ENCODE data around the gene LGR6. TPM values are rescaled to one million over a fixed set of nuclear protein-coding genes. Genes with fewer than 3 reads are reported as not detected.
A peak's percentile ranks its signal among the peaks of the same experiment; 100 is the strongest.
"Not testable (repeated sequence)": the region's sequence is repeated elsewhere in the genome, so short reads cannot be mapped to it uniquely, and the experiment has no call there.

The LGR6 gene
- 1 to 10 TPM in 3 of 5 donors, under 1 TPM in 2; 0.61 to 1.7 (median 1.2) TPM for polyA plus RNA-seq (ENCODE audit: insufficient read depth in 1 of 5, insufficient read length in 5 of 5, low replicate concordance in 1 of 5)
- long read RNA-seq, donor 1 = 0 reads
- long read RNA-seq, donor 2 = 0 reads
- long read RNA-seq, donor 3 = 0 reads
- long read RNA-seq, donor 4 = 0 reads
- long read RNA-seq, donor 5 = 0 reads
- long read RNA-seq, donor 6 = 0 reads
- long read RNA-seq, donor 7, partial matches to known transcripts = 30 of 44 reads
- long read RNA-seq, donor 7, other reads (novel, unspliced or antisense) = 14 of 44 reads
- long read RNA-seq, donor 8 = 0 reads

- no peak for DNase-seq
These were observed at the start of gene LGR6 for GRCh38 chr1:202193614-202194327. LGR6 (plus strand) TSS chr1:202193799; CDS start chr1:202193990, 191 bp downstream.

DNA sequence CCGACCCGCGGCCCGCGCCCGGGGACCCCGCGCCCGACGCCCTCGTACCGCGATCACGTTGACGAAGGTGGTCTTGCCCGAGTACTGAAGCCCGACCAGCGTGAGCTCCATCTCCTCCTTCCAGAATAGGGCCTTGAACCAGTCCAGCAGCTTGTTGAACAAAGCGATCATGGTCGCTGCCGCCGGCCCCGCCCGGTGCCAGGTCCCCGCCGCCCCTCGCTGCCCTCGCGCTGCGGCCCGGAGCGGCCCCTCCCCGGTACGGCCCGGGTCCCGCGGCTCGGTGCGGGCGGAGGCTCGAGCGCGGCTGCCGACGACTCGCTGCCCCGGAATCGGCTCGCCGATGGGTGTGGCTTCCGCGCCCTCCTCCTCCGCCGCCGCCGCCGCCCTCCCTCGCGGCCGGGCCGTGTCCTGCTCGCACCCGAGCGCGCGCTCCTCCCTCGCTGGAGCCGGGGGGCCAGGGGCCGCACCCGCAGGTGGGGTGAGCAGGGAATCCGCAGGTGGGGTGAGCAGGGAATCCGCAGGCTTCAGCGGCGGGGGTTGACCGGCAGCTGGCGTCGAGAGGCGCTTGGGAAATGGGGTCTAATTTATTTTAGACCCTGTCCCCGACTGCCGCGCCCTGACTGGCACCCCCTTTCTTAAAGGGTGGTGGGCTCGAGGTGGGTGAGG lies 49.1 kb upstream of the LGR6 start, which contains the start of gene ARL8A:
Gene ARL8A, minus strand, starts transcription at position 336 of the 666 bp plus-strand sequence. Its CDS starts 165 bp downstream, at position 171.
- DNase-seq = no peak

GRCh38 chr1:202145068-202145743 lies 48.4 kb upstream of the LGR6 start:
- no peak for DNase-seq

DNA sequence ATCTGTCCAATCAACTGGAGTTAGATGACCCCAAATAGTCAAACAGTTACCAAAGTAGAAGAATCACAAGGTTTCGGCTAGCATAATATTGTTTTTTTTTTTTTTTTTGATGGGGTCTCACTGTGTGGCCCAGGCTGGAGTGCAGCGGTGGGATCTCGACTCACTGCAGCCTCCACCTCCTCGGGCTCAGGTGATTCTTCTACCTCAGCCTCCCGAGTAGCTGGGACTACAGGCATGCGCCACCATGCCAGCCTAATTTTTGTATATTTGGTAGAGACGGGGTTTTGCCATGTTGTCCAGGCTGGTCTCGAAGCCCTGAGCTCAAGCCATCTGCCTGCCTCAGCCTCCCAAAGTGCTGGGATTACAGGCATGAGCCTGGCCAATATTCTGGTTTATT lies 47.9 kb upstream of the LGR6 start:
- DNase-seq = not testable (repeated sequence)

DNA sequence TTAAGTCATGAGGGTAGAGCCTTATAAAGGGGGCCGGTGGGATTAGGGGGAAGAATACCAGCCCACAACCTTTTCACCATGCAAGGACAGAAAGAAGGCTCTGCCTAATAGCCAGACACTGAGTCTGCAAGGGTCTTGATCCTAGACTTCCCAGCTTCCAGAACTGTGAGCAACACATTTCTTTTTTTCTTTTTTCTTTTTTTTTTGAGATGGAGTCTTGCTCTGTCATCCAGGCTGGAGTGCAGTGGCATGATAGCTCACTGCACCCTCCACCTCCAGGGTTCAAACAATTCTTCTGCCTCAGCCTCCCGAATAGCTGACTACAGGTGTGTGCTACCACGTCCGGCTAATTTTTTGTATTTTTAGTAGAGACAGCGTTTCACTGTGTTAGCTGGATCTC lies 47.3 kb upstream of the LGR6 start:
- no peak for DNase-seq

GRCh38 chr1:202146993-202147392 lies 46.6 kb upstream of the LGR6 start:
- DNase-seq = no peak

DNA sequence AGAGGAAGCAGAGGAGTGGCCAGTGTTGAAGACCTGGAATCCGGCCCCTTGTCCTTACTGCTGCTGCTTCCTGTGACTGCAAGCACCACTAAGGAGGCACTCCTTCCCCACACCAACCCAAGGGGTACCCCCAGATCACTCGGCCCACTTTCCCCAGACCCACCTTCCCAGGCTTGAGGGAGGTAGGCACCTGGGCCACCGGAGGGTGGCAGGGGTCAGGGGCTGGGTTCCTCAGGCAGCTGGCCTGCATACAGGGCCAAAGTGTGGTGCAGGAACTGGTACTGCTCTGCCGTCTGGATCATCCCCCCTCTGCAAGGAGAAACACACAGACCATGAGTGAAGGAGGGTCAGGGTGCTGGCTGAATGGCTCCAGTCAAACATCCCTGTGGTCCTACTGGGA lies 45.2 kb upstream of the LGR6 start:
- no peak for DNase-seq

DNA sequence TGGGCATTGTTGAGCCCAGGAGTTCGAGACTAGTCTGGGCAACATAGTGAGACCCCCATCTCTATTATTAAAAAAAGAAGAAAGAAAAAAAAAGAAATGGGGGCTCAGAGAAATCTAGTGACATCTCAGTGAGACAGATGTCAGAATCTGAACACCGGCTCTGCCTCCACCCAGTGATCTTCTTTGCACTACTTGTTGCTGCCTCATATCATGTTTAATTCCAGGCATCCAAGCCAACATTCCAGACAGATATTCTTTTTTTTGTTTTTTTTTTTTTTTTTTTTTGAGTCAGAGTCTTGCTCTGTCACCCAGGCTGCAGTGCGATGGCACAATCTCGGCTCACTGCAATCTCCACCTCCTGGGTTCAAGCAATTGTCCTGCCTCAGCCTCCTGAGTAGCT lies 44.0 kb upstream of the LGR6 start:
- no peak for DNase-seq

- no peak for DNase-seq
These were observed 43.4 kb upstream of the LGR6 start for GRCh38 chr1:202150187-202150586.

- DNase-seq = no peak
These were observed 43.0 kb upstream of the LGR6 start for GRCh38 chr1:202150602-202151001.

DNA sequence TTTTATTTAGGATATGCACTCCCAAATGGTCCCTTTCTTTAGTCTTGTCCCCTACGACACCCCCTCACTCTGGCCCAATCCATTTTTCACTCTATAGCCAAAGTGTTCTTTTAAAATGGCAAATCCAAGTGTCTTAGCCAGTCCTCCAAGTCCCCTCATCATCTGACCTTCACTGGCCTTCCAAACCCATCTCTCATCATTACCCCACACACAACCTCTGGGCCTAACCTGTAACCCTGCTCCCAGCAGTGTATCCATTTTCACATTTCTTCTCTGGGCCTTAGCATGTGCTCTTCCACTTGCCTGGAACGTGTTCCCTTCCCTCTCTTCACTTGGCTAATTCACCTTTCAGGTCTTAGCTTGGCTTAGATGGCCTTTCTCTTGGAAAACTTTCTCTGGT lies 42.6 kb upstream of the LGR6 start:
- DNase-seq = no peak

DNA sequence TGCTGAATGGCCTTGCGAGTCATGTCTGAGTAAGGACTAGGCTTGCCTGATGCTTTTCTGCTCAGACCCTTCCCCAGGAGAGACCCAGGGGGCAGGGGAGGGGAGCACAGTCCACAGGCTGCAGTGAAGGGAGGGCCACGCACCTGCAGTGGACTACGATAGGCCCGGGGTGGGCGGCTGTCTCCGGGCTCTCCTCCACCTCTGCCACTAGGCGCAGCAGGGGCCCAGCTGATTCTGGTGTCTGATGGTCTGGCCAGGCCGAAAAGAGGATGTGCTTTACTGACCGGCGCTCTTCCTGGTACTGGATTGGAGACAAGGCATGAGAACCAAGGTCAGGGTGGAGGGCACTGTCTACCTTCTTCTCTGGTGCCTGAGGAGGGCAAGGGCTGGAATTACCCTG lies 41.2 kb upstream of the LGR6 start:
- DNase-seq = no peak

GRCh38 chr1:202153284-202153683 lies 40.3 kb upstream of the LGR6 start:
- DNase-seq = no peak

- no peak for DNase-seq
These were observed 39.3 kb upstream of the LGR6 start for GRCh38 chr1:202154148-202154765.

GRCh38 chr1:202154766-202155477 lies 38.7 kb upstream of the LGR6 start:
- DNase-seq = peak in 1 of 2 donors; percentile 55

GRCh38 chr1:202155478-202156021 lies 38.0 kb upstream of the LGR6 start:
- no peak for DNase-seq

DNA sequence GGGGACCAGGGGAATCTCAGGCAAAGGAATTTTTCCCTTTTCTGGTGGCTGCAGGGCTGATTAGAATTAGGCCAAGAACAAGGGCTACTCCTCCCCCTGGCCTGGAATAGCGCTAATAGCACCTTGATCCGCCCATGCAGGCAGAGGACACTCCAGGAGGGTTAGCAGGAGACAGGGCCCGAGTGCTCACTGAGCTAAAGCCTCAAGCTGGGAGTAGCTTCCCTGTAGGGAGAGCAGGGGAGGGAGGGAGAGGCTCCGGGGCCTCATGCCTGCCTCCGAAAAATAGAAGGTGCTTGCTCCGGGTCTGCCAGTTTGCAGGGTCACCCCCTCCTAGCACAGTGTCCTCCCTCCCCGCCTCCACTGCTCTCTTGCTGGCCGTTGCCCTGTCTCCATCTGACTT lies 37.0 kb upstream of the LGR6 start:
- DNase-seq = no peak

DNA sequence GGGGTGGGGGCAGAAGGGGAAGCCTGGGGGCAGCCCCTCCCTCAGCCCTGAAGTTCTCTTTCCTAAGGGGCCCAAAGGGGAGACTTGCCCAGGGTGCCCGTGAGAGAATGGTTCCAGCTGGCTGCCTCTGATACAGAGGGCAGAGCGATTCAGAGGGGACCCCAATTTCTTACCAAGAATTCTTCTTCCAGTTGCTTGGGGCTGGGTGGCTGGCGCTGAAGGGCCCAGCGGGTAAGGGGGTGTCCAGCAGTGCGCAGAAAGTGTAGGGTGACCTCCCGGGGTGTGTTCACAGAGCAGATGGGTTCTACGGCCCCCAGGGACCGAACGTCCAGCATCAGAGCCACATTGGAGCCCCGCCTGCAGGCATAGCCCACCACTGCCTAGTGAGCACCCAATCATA lies 35.7 kb upstream of the LGR6 start:
- no peak for DNase-seq

DNA sequence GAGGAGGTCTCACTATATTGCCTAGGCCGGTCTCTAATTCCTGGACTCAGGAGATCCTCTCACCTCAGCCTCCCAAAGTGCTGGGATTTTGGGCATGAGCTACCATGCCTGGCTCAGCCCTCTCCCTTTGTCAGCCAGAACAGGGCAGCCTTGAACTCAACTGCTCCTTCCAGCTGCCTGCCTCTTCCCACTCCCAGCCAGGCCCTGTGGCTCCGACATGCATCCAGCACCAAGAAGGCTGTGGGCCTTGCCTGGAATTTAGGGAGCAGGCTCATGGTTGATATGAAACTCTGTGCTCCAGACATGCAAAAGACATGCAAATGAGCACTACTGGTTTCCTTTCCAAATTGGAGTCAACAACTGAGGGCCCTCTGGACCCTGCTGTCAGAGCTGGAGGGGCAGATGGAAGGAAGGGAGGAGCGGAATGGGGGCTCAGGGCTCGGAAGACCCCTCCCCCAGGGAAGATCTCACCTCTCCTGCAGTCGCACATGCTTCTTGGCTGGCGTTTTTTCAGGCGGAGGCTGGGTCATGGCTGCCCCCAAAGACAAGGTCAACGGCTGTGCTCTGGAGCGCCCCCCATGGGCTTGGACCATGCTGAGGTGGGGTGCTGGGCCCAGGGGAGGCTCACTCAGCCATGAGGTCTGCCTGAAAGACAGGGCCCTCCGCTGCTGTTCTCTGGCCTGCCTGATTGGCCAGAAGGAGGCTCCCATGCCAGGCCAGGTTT lies 34.6 kb upstream of the LGR6 start:
- DNase-seq = no peak

All from right lung (tissue), 10 donors.